Measurements from ENCODE around the gene ACADM.
"Not testable (repeated sequence)": the region's sequence is repeated elsewhere in the genome, so short reads cannot be mapped to it uniquely, and the experiment has no call there.

ACADM gene

DNA sequence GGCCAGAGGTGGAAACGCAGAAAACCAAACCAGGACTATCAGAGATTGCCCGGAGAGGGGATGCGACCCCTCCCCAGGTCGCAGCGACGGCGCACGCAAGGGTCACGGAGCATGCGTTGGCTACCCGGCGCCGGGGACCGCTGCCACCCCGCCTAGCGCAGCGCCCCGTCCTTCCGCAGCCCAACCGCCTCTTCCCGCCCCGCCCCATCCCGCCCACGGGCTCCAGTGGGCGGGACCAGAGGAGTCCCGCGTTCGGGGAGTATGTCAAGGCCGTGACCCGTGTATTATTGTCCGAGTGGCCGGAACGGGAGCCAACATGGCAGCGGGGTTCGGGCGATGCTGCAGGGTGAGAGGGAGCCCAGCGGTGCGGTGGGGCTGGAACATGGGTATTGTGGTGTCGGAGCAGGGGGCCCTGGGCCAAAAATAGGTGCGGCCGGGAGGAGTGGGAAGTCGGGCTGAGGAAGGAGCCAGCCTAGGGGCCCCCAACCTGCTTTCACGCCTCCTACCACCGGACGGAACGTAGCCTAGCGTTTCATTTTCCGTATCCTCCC is at the start of gene ACADM:
TSS of gene ACADM (plus strand) at position 238 of the 551 bp plus-strand sequence. CDS start at position 317, 79 bp downstream.
- peak; percentile 91 for DNase-seq (ENCODE audit: low spot score)

DNA sequence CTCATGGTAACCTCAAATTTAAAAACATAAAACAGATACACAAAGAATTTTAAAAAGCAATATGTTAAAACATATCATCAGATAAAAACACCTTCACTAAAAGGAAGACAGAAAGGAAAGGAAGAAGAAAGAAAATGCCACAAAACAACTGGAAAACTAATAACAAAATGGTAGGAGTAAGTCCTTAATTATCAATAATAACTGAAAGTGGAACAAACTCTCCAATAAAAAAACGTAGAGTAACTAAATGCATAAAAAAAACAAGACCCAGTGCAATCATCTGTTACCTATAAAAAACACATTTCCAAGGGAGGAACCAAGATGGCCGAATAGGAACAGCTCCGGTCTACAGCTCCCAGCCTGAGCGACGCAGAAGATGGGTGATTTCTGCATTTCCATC is 47.1 kb upstream of the ACADM start:
- DNase-seq (ENCODE audit: low spot score), result no peak

DNA sequence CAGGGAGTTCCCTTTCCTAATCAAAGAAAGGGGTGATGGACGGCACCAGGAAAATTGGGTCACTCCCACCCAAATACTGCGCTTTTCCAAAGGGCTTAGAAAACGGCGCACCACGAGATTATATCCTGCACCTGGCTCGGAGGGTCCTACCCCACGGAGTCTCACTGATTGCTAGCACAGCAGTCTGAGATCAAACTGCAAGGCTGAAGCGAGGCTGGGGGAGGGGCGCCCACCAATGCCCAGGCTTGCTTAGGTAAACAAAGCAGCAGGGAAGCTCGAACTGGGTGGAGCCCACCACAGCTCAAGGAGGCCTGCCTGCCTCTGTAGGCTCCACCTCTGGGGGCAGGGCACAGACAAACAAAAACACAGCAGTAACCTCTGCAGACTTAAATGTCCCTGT is 46.5 kb upstream of the ACADM start:
- not testable (repeated sequence) for DNase-seq (ENCODE audit: low spot score)

DNA sequence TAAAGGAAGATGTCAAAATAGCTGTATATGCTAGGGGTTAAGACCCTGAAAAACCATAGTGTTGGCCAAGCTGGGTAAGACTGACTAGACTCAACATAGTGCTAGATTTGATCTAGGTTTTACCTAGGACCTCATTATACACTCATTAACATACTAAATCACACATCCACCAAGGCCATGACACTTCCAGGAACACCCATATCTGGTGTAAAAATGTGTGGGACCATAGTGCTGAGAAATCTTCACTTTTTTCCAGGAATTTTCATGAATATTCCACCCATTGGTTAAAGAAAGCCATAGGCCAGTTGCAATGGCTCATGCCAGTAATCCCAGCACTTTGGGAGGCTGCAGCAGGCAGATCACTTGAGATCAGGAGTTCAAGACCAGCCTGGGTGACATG is 34.0 kb upstream of the ACADM start:
- no peak for DNase-seq (ENCODE audit: low spot score)

GRCh38 chr1:75693551-75693950 is 31.0 kb upstream of the ACADM start:
- no peak for DNase-seq (ENCODE audit: low spot score)

GRCh38 chr1:75696000-75696399 is 28.5 kb upstream of the ACADM start:
- DNase-seq (ENCODE audit: low spot score), result no peak

DNA sequence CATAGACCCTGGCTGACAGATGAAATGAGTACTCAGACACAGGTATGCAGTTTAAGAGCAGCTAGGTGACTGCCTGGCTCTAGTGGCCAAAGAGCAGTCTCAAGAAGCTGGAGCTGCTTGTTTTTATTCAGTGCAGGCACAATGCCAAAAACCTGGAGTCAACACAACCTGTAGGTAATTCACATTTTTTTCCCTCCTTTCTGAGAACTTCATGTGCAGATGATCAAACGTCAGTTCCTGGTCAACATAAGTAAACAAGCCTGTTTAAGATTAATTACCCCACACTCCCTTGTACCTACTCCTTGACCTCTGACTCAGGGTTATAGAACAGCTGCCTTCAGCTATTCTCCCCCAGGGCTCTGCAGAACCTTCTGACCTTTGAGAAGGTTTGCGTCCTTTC is 17.3 kb upstream of the ACADM start:
- DNase-seq (ENCODE audit: low spot score), result no peak

DNA sequence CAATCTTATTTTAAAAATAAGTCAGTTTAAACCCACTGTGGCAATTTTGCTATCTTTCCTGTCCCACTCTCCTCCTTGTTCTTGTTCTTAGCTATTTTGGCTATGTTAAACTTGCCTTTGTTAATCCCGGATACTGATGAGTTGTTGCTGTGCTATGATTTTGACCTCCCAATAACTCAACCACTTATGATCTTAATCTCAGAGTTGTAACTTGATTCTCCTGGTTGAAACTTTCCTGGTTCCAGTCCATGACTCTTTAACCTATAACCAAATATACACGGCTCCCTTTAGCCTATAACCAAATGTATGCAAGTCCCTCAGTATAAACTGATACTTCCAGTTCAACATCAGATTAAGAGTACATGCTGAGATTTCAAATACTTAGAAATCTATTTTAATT is 15.6 kb upstream of the ACADM start:
- no peak for DNase-seq (ENCODE audit: low spot score)

DNA sequence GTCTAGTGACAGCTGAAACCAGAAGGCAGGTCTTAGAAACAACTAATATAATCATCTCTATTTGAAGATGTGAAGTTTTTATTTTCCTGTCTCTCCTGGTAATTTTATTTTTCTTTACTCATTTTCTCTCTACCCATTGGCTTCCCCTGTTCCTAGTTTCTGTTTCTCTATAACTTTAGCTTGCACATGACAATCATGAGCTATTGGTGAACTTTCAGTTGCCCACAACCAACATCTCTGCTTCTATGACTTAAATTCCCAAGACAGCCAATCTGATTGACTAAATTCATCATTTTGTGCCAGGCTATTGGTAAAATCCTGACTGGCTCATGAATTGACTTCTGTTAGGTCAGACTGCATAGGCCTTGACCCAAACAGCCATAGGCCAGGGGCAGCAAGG is 13.7 kb upstream of the ACADM start:
- DNase-seq (ENCODE audit: low spot score), result no peak

DNA sequence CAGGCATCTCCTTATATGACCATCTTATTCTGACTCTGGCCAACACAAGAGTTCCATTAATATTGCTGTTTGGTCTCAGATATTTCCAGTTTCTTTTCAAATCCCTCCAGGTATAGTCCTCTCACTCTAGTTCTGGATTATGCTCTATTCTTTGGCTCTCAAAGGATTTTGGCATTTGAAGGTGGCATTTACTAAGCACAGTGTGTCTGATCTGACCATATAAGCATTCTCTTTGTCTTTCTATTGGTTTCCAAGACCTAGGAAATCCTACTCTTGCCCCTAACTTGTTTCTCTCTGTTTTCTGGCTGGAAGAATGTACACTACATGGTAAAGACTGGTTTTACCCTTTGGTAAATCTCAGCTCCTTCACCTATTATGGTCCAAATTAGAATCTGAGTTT is 12.7 kb upstream of the ACADM start:
- no peak for DNase-seq (ENCODE audit: low spot score)

- no peak for DNase-seq (ENCODE audit: low spot score)
Measured at GRCh38 chr1:75712306-75712705, 12.2 kb upstream of the ACADM start.

DNA sequence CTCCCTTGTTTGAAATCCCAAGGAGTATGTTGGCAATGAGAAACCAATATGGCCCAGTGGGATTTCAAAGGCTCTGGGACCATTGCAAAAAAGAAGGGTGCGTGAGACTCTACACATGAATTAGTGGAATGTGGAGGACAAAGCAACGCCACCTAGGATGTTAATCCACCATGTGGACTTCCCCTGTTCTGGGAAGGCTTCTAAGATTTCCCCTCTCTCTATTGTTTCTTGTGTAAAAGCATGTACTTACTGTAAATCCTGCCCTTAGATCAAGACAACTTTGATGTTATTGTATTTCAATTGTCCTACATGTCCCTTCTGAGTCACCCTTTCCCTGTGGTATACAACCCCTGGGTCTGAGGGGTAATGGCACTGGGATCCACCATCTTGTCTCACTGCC is 4.7 kb upstream of the ACADM start:
- DNase-seq (ENCODE audit: low spot score), result no peak

DNA sequence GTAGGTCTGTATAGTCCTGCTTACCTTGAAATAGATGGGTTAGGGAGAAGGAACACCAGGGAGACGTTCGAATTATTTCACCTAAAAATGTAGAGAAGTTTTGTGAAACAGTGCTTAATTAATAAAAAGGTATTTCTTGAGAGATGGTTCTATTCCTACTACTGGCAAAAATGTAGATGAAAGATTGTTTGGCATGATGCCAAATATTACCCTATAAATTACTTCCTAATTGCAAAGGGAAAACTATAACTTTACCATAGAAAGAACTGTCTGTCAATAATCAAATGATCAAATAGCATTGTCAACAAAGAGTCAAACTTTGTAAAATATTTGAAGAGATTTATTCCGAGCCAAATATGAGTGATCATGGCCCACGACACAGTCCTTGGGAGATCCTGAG is 4.2 kb upstream of the ACADM start:
- DNase-seq (ENCODE audit: low spot score), result no peak

DNA sequence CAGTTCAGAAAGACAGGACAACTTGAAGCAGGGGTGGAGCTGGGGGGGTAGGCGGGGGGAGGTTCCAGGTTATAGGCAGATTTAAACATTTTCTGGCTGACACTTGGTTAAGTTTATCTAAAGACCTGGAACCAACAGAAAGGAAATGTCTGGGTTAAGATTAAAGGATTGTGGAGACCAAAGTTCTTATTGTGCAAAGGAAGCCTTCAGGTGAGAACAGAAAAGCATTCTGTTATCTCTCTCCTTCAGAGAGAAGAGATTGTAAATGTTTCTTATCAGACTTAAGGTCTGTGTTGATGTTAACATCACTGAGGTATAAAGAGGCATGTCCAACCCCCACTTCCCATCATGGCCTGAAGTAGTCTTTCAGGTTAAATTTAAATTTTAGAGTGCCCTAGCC is 3.7 kb upstream of the ACADM start:
- DNase-seq (ENCODE audit: low spot score), result no peak

DNA sequence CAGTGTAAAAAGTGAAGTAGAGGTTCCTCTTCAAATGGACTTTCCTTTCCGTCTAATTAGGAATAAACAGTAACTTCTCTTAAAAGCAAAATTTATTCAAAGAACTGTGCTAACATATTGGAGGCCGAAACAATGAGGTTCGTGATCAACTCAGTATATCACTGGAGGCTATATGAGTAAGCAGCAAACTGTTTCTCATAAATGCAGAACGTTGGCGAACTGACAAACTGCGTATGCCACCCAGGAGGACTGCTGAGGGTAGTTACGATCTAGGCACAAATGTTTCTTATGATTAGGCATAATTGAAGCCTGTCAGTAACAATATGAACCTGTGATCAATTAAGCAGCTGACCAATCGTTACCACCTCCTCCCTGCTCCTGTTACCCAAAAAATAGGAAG is 2.3 kb upstream of the ACADM start:
- not testable (repeated sequence) for DNase-seq (ENCODE audit: low spot score)

DNA sequence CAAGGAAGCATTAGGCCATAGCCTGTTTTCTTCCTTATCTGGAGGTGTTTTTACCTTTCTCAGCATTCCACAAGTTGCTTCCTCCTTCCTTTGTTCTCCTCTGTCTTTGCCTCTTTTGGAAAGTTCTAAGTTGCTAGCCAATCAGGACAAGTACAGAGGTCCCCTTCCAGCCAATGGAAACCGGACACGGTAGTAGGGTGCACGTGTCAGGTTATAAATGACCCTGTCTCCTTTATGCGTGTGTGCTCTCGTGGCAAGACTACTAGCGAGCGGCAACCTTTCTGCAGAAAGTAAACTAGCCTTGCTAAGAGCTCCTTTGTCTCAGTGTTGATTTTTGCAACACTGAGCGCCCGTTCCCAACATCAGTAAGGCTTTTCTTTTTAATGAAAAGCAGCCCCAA is 1.5 kb upstream of the ACADM start:
- no peak for DNase-seq (ENCODE audit: low spot score)

DNA sequence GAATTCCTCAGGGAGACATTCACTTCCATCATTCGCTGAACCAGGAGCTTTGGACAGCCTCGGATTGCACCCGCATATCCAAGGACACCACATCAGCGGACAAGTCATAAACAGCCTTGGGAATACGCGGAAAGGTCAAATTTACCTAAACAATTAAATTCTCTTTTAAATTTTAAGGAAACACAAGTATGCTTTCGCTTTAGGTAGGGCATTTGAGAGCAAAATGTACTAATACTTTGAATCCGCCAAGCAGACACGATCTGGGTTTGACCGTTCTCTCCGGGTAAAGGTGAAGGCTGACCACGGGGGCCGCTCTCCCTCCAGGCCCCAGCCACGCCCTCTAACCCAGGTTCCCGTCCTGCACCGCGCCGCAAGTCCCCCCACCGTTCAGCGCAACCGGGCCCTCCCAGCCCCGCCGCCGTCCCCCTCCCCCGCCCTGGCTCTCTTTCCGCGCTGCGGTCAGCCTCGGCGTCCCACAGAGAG is 479 bp upstream of the ACADM start:
- DNase-seq (ENCODE audit: low spot score), result peak; percentile 88

DNA sequence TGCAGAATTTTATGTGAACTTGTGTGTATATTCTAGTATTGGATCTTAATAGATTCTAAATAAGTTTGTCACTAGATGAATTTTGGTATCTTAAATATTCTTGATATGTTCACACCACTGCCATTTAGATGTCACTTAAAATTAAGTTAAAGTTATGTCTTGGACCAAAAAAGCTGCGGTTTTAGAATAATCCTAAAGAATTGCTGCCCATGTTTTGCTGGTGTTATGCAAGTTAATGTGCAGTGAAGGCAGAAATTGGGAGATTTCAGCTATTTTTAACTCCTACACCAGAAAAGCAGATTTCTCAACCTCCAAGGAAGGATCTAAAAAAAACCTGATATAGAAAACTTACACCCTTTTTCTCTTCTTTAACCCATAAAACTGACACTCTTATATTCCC is 757 bp downstream of the ACADM start:
- no peak for DNase-seq (ENCODE audit: low spot score)

DNA sequence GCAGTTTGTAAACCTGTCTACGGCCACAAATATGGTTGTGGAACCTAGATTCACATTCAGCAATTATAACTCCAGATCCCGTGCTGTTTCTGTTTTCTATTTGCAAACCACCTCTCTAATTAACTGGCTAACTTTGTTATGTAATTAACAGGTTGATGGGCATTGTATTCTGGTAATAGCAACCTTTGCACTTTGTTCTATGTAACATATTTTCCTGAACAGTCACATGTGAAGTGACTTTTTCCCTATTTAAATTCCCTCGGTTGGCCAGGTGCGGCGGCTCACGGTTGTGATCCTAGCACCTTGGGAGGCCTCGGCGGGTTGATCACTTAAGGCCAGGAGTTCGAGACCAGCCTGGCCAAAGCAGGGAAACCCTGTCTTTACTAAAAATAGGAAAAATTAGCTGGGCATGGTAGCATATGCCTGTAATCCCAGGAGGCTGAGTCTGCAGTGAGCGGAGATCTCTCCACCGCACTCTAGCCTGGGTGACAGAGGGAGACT is 1.4 kb downstream of the ACADM start:
- no peak for DNase-seq (ENCODE audit: low spot score)

- DNase-seq (ENCODE audit: low spot score), result no peak
Measured at GRCh38 chr1:75727571-75727970, 3.1 kb downstream of the ACADM start.

DNA sequence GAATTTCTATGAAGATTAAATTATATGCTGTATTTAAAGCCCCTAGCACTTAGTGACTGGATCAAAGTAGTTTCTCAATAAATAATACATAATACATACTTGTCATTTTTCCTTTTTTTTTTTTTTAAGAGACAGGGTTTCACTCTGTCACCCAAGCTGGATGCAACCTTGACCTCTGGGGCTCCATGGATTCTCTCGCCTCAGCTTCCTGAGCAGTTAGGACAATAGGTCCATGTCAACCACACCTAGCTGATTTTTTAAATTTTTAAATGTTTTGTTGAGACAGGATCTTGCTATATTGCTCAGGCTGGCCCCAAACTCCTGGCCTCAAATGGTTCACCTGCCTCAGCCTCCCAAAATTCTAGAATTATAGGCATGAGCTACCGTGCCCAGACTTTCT is 5.9 kb downstream of the ACADM start:
- DNase-seq (ENCODE audit: low spot score), result no peak

GRCh38 chr1:75731881-75732280 is 7.4 kb downstream of the ACADM start:
- no peak for DNase-seq (ENCODE audit: low spot score)

- DNase-seq (ENCODE audit: low spot score), result no peak
Measured at GRCh38 chr1:75732703-75733102, 8.2 kb downstream of the ACADM start.

GRCh38 chr1:75733661-75734060 is 9.2 kb downstream of the ACADM start:
- no peak for DNase-seq (ENCODE audit: low spot score)

DNA sequence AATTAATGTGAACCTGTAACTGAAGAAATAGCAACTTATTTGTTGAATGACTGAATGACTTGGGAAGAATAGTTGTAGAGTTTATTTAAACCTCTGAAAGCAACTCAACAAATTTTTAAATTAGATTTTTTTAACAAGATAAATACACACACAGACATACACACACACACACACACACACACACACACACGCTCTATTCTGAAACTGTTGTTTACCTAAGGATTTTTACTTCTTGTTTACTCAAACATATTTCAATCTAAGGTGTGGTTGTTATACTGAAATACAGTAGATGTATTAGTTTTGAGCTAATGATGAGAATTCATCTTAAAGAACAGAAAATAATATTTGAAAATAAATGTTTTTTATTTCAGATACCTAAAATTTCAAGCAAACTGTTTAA is 11.5 kb downstream of the ACADM start:
- no peak for DNase-seq (ENCODE audit: low spot score)

Data from D341Med (cell line).